ENCODE data around the gene TUBA4B. TPM values are rescaled to one million over a fixed set of nuclear protein-coding genes. Genes with fewer than 3 reads are reported as not detected.

The TUBA4B gene
- total RNA-seq, 2 donors from 2014 or later = not detected

- TF ChIP-seq CTCF (IDR thresholded peaks at IDR 0.05) = no peak
- TF ChIP-seq POLR2A (IDR thresholded peaks at IDR 0.05) = no peak
- intact Hi-C loops (cut with DNase I) = loop anchor here (10.0 kb wide), 1 partner anchor 53 kb away; the partner anchor contains the start of genes CNPPD1, RETREG2 and SLC23A3
- peak overlapping the region; percentile 48 for H3K4me3 ChIP-seq
- no peak for ATAC-seq
- peaks cover 22 to 24% of the 10 kb centered on the region in 2 donors for H3K36me3 ChIP-seq (replicated peaks in 1 of 2; ENCODE audit: insufficient read depth in 1 of 2, low read depth in 2 of 2)
- H3K27ac ChIP-seq = peak overlapping the region; percentile 80 to 96 (median 90)
- no peaks in the 10 kb centered on the region for H3K9me3 ChIP-seq
- WGBS, 2 donors = 42 to 49% methylated on average over 4 to 7 of the region's 7 CpGs
- no peak for DNase-seq
- H3K4me1 ChIP-seq = peaks cover 31% of the 10 kb centered on the region
- H3K27me3 ChIP-seq = no peaks in the 10 kb centered on the region
Measured at GRCh38 chr2:219228041-219228910, 24.8 kb upstream of the TUBA4B start.

GRCh38 chr2:219228911-219229304 lies 24.1 kb upstream of the TUBA4B start:
- Histone ChIP-seq H3K27me3 (no peaks in the 10 kb centered on the region), H3K4me1 (peaks cover 31% of the 10 kb centered on the region), H3K9me3 (no peaks in the 10 kb centered on the region), H3K4me3 (peak overlapping the region; percentile 48), H3K36me3 (replicated peaks in 1 of 2; ENCODE audit: insufficient read depth in 1 of 2, low read depth in 2 of 2) (peaks cover 22 to 30% of the 10 kb centered on the region in 2 donors), H3K27ac (peak overlapping the region; percentile 80 to 96 (median 90))
- DNase-seq (no peak), ATAC-seq (no peak)
- TF ChIP-seq POLR2A (IDR thresholded peaks at IDR 0.05) (no peak), CTCF (IDR thresholded peaks at IDR 0.05) (no peak)
- intact Hi-C loops (cut with DNase I) = loop anchor here (10.0 kb wide), 1 partner anchor 54 kb away; the partner anchor contains the start of genes CNPPD1, RETREG2 and SLC23A3
- WGBS, 2 donors = 0% methylated on average over 15 of the region's 19 CpGs; no CpG with 5 or more reads in 1 of the 2 donors

DNA sequence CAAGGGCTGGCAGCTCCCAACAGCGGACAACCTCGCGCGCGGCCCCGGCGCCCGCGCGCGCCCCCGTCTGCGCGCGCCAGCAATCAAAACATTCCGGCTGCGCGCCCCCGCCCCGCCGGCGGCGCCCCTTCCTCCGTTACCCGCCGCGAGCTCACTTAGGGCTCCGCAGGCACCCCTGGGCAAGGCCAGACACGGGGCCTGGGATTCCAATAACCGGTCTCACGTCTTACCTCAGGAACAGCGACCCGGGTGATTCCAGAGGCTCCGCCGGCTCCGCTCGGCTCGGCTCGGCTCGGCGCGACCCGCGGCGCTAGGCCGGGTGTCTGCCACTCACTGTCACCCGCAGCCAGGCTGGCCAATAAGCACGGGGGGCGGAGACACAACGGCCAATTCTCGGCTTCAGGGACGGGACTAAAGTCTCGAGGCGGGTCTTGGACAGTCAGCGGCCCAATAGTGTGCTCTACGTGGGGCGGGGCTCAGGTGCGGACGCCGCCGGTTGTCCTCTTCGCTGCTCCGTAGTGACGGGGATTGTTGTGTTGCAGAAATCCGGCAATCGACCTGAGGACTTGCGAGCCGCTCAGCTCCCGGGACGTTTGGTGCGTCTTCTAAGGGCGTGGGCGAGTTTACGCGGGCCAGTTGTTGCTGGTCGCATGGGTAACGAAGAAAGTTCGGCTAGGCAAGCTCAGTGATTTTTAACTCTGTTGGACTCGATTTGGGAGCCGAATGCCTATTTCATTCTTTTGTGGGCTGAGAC lies 23.6 kb upstream of the TUBA4B start, which contains the start of the genes ANKZF1 and ATG9A:
TSS of gene ANKZF1 (plus strand) at position 502 of the 754 bp plus-strand sequence. CDS start 452 bp downstream, outside the sequence.
TSS of gene ATG9A (minus strand) at position 332 of the 754 bp plus-strand sequence. CDS start 1,612 bp downstream, outside the sequence.
- Histone ChIP-seq H3K4me3 (peak within 1 kb of the TSS; percentile 48), H3K36me3 (replicated peaks in 1 of 2; ENCODE audit: insufficient read depth in 1 of 2, low read depth in 2 of 2) (peaks cover 19 to 31% of the 10 kb centered on the region in 2 donors), H3K27me3 (no peaks in the 10 kb centered on the region), H3K9me3 (no peaks in the 10 kb centered on the region), H3K27ac (peak within 1 kb of the TSS; percentile 80 to 96 (median 90)), H3K4me1 (peaks cover 31% of the 10 kb centered on the region)
- WGBS, 2 donors = 0 to 1% methylated on average over 18 to 72 of the region's 80 CpGs
- TF ChIP-seq POLR2A (IDR thresholded peaks at IDR 0.05) (peak; percentile 60 to 91 (median 89)), CTCF (IDR thresholded peaks at IDR 0.05) (peak in 1 of 7 experiments; percentile 2)
- intact Hi-C loops (cut with DNase I) = loop anchor here (10.0 kb wide), 1 partner anchor 55 kb away; the partner anchor contains the start of genes CNPPD1, RETREG2 and SLC23A3
- DNase-seq = peak; percentile 98 to 99 (median 99)
- peak; percentile 98 for ATAC-seq

DNA sequence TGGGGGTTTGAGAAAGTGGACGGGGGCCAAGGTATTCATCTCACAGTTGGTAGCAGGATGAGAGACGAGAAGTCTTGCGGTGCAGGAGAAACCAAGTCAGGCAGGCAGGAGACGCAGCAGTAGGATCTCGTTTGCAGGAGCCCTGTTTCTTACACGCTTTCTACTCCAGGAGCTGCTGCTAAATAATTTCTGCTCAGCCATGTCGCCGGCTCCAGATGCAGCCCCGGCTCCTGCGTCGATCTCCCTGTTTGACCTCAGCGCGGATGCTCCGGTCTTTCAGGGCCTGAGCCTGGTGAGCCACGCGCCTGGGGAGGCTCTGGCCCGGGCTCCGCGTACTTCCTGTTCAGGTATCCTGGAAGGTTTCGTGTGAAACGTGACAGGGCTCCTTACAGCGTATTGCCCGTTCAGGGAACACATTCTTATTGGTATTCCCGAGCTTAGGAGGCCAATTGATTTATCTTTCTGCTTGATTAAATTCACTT lies 22.9 kb upstream of the TUBA4B start:
- H3K27me3 ChIP-seq = no peaks in the 10 kb centered on the region
- DNase-seq = peak; percentile 57 to 73 (median 67)
- TF ChIP-seq CTCF (IDR thresholded peaks at IDR 0.05) (peak in 1 of 7 experiments; percentile 4), POLR2A (IDR thresholded peaks at IDR 0.05) (no peak)
- peak overlapping the region; percentile 71 to 96 (median 86) for H3K27ac ChIP-seq
- H3K9me3 ChIP-seq = no peaks in the 10 kb centered on the region
- ATAC-seq = peak; percentile 31
- WGBS, 2 donors = 0% methylated on average over 17 to 24 of the region's 24 CpGs
- peak overlapping the region; percentile 25 to 38 for H3K4me3 ChIP-seq
- H3K4me1 ChIP-seq = peaks cover 31% of the 10 kb centered on the region
- intact Hi-C loops (cut with DNase I) = no loop called here
- H3K36me3 ChIP-seq (replicated peaks in 1 of 2; ENCODE audit: insufficient read depth in 1 of 2, low read depth in 2 of 2) = peaks cover 17 to 31% of the 10 kb centered on the region in 2 donors

Data from body of pancreas (tissue), 4 donors.